ENCODE results near the gene NKX2-1.

Gene NKX2-1

GRCh38 chr14:36503771-36504741 lies 16.0 kb downstream of the NKX2-1 start:
- H3K9me2 ChIP-seq (replicated peaks; ENCODE audit: control insufficient read depth, low read length) = no peaks in the 10 kb centered on the region
- no peaks in the 10 kb centered on the region for H3K79me2 ChIP-seq (ENCODE audit: control insufficient read depth, low read length)
- no peak overlapping the region for H3K4me2 ChIP-seq (ENCODE audit: low read length)
- no peaks in the 10 kb centered on the region for H3K36me3 ChIP-seq (ENCODE audit: control insufficient read depth, low read length)
- no peak for TF ChIP-seq EZH2phosphoT487 (IDR thresholded peaks at IDR 0.05; ENCODE audit: borderline replicate concordance, low read length)
- TF ChIP-seq CTCF (IDR thresholded peaks at IDR 0.05; ENCODE audit: low read depth, low read length, poor library complexity, severe bottlenecking) = no peak
- H4K20me1 ChIP-seq (ENCODE audit: control insufficient read depth, insufficient read depth, low read depth, low read length) = no peaks in the 10 kb centered on the region
- no peaks in the 10 kb centered on the region for H3F3A ChIP-seq (ENCODE audit: control insufficient read depth, insufficient read depth)
- no peak overlapping the region for H3K4me3 ChIP-seq (ENCODE audit: low read length)
- H3K9me3 ChIP-seq (ENCODE audit: control insufficient read depth, insufficient read depth, low read length) = peaks cover 4% of the 10 kb centered on the region; the same call in 1 of the 2 replicates
- H3K27ac ChIP-seq (ENCODE audit: low read depth, low read length) = no peak overlapping the region
- no peaks in the 10 kb centered on the region for H3K4me1 ChIP-seq (ENCODE audit: control insufficient read depth, low read length)
- H3K27me3 ChIP-seq (ENCODE audit: control insufficient read depth, low read length) = no peaks in the 10 kb centered on the region

- TF ChIP-seq CTCF (IDR thresholded peaks at IDR 0.05; ENCODE audit: low read depth, low read length, poor library complexity, severe bottlenecking) = no peak
- no peak for TF ChIP-seq EZH2phosphoT487 (IDR thresholded peaks at IDR 0.05; ENCODE audit: borderline replicate concordance, low read length)
- Histone ChIP-seq H3K4me2 (ENCODE audit: low read length) (no peak overlapping the region), H3K9me3 (ENCODE audit: control insufficient read depth, insufficient read depth, low read length) (peaks cover 4% of the 10 kb centered on the region; the same call in 1 of the 2 replicates), H3F3A (ENCODE audit: control insufficient read depth, insufficient read depth) (no peaks in the 10 kb centered on the region), H3K9me2 (replicated peaks; ENCODE audit: control insufficient read depth, low read length) (no peaks in the 10 kb centered on the region), H3K27me3 (ENCODE audit: control insufficient read depth, low read length) (no peaks in the 10 kb centered on the region), H4K20me1 (ENCODE audit: control insufficient read depth, insufficient read depth, low read depth, low read length) (no peaks in the 10 kb centered on the region), H3K4me1 (ENCODE audit: control insufficient read depth, low read length) (no peaks in the 10 kb centered on the region), H3K27ac (ENCODE audit: low read depth, low read length) (no peak overlapping the region), H3K79me2 (ENCODE audit: control insufficient read depth, low read length) (no peaks in the 10 kb centered on the region), H3K4me3 (ENCODE audit: low read length) (no peak overlapping the region), H3K36me3 (ENCODE audit: control insufficient read depth, low read length) (no peaks in the 10 kb centered on the region)
These were observed 17.2 kb downstream of the NKX2-1 start for GRCh38 chr14:36502558-36503508.

- Histone ChIP-seq H4K20me1 (ENCODE audit: control insufficient read depth, insufficient read depth, low read depth, low read length) (no peaks in the 10 kb centered on the region), H3K4me2 (ENCODE audit: low read length) (no peak overlapping the region), H3K36me3 (ENCODE audit: control insufficient read depth, low read length) (no peaks in the 10 kb centered on the region), H3K9me2 (replicated peaks; ENCODE audit: control insufficient read depth, low read length) (no peaks in the 10 kb centered on the region), H3K9me3 (ENCODE audit: control insufficient read depth, insufficient read depth, low read length) (no peaks in the 10 kb centered on the region), H3F3A (ENCODE audit: control insufficient read depth, insufficient read depth) (no peaks in the 10 kb centered on the region), H3K27ac (ENCODE audit: low read depth, low read length) (no peak overlapping the region), H3K27me3 (ENCODE audit: control insufficient read depth, low read length) (peaks cover 4% of the 10 kb centered on the region), H3K79me2 (ENCODE audit: control insufficient read depth, low read length) (no peaks in the 10 kb centered on the region), H3K4me3 (ENCODE audit: low read length) (no peak overlapping the region), H3K4me1 (ENCODE audit: control insufficient read depth, low read length) (no peaks in the 10 kb centered on the region)
- TF ChIP-seq EZH2phosphoT487 (IDR thresholded peaks at IDR 0.05; ENCODE audit: borderline replicate concordance, low read length) (no peak), CTCF (IDR thresholded peaks at IDR 0.05; ENCODE audit: low read depth, low read length, poor library complexity, severe bottlenecking) (no peak)
These were observed 21.1 kb downstream of the NKX2-1 start for GRCh38 chr14:36498938-36499337.
